HG03108 (cell line): ENCODE results near the gene PDPR.
"Not testable (repeated sequence)": the region's sequence is repeated elsewhere in the genome, so short reads cannot be mapped to it uniquely, and the experiment has no call there.

Experiments used
- ATAC-seq: cut with Tn5 transposase; IDR thresholded peaks from one replicate; pipeline ENCODE4 v1.9.1; 2021; ENCODE audit warnings: moderate library complexity; ENCODE audit not compliant: unreplicated experiment

The PDPR gene

DNA sequence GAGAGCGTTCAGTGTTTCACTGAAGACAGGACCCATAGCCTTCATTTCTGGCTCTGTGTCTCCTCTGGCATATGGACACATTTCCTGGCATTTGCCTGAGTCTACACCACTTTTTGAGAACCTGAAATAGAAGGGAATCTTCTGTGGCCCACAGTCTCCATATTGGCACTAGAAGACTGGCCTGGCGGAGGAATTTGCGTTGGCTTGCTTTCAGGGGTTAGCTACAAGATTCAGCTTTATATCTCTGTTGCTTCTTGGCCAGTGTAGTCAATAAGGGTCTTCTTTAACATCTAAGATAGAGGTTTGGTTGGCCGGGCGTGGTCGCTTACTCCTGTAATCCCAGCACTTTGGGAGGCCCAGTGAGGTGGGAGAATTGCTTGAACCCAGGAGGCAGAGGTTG lies 46.7 kb downstream of the PDPR start:
- no peak for ATAC-seq

DNA sequence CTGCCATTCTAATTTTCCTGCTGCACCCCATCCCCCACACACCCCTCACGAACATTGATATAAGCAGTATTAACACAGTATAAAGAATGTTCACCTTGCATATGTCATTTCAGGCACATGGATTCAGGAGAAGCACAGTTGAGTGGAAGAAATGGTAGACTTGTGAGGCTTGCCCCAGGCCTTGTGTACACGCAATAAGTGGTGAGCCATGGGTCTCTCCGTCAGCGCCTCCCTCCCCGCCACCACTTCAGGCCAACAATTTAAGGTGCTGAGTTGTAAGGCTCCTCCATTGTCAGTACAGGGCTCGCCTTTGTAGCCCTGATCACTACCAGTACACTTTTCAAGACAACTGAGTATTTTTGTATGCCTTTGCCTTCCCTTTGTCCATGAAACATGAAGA lies 47.2 kb downstream of the PDPR start:
- no peak for ATAC-seq

- no peak for ATAC-seq
Measured at GRCh38 chr16:70162041-70162451, 47.9 kb downstream of the PDPR start.

DNA sequence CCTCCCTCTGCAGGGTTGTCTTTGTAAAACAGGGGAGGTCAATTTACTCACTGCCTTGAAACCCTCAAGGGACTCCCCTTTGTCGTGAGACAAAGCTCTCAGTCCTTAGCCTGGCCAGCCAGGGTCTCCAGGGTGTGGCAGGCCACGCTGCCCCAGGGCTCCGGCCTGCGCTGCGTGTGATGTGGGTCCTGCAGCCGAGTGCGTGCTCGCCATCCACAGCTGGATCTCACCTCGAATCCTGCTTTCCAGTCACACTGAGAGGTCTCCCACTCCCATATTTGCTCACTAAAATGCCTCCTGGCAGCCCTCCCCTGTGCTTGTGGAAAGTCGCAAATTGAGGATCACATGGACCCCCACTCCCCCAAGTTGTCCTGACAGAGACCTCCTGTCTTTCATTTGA lies 49.5 kb downstream of the PDPR start:
- no peak for ATAC-seq

GRCh38 chr16:70166688-70167087 lies 52.6 kb downstream of the PDPR start:
- ATAC-seq: not testable (repeated sequence)

- not testable (repeated sequence) for ATAC-seq
Measured at GRCh38 chr16:70173212-70173837, 59.2 kb downstream of the PDPR start, which contains the start of gene CLEC18C. Gene CLEC18C (plus strand): TSS chr16:70173787. CDS start chr16:70174279, 492 bp downstream.

- ATAC-seq: not testable (repeated sequence)
Measured at GRCh38 chr16:70173916-70174315, 59.8 kb downstream of the PDPR start.

GRCh38 chr16:70174387-70174932 lies 60.3 kb downstream of the PDPR start:
- not testable (repeated sequence) for ATAC-seq

DNA sequence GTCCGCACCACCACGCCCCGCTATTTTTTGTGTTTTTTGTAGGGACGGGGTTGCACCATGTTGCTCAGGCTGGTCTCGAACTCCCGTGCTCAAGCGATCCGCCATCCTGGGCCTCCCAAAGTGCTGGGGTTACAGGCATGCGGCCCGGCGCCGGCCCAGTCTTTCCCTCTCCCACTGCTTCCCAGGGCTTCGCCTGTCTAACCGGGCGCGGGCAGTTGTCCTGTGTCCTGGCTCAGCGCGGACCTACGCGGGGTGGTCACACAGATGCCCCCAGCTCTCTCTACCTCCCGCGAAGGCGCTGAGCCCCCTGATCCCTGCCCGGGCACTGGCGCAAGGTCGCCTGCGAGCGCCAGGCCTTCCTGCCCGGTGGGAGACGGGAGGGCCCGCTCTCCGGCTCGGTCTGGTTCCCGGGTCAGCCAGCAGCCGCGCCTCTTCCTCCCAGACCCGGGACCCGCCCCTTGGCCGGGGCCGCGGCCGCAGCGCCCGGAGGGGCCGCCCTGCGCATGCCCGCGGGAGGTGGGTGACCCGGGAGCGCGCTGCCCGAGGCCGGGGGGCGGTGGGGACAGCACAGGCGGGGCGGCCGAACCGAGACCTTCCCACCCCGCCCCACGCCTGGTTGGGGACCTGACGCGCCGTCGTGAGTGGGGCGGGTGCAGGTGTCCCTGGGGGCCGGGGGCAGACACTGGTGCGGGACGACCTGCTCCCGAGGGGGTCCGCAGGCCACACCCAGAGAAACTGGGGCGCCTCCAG lies 73.9 kb downstream of the PDPR start:
- not testable (repeated sequence) for ATAC-seq

DNA sequence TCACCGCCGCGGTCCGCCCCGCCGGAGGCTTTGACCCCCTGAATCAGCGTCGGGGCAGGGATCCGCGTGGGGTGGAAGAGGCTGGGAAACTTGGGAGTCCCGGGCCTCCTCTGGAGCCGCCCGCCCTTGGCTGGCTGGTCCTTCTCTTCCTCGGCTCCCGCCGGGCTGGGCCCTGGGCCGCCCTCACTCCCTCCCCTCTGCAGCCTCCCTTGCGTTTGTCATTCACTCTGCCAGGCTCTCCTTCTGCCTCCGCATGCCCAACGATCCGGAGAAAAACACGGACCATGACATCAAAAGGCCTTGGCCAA lies 74.4 kb downstream of the PDPR start:
- not testable (repeated sequence) for ATAC-seq

GRCh38 chr16:70190574-70190973 lies 76.4 kb downstream of the PDPR start:
- not testable (repeated sequence) for ATAC-seq

- not testable (repeated sequence) for ATAC-seq
Measured at GRCh38 chr16:70196683-70197300, 82.7 kb downstream of the PDPR start.

DNA sequence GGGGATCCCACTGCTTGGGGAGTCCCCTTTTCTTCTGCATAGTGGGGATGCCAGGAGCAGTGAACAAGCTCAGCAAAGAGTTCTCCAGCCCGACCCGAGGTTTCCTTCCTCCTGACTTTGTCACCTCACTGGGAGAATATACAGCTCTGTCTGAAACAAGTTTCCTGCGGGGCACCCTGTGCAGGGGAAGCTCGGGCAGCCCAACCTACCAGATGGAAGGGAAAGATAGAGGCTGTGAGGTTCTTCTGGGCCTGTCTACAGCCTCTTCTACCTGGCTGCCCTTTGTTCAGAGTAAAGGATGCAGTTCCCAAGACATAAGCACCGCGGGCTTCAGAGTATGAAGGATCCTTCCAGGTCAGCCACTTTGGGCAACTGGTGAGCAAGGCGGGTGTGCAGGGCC lies 83.5 kb downstream of the PDPR start:
- not testable (repeated sequence) for ATAC-seq

- ATAC-seq: not testable (repeated sequence)
Measured at GRCh38 chr16:70198230-70198629, 84.1 kb downstream of the PDPR start.

- ATAC-seq: not testable (repeated sequence)
Measured at GRCh38 chr16:70198666-70199065, 84.5 kb downstream of the PDPR start.

DNA sequence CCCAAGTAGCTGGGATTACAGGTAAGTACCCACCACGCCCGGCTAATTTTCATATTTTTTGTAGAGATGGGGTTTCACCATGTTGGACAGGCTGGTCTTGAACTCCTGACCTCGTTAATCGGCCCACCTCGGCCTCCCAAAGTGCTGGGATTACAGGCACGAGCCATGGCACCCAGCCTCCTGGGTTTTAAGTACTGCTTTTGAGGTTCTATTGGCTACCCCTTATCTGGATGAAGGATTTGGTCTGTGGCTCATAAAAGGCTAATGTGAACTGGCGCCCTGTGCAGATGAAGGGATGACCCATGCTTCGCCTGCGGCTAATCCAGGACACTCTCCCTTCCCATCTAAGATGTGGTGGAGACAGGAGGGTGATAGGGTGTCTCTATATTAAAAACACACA lies 85.0 kb downstream of the PDPR start:
- ATAC-seq: not testable (repeated sequence)

DNA sequence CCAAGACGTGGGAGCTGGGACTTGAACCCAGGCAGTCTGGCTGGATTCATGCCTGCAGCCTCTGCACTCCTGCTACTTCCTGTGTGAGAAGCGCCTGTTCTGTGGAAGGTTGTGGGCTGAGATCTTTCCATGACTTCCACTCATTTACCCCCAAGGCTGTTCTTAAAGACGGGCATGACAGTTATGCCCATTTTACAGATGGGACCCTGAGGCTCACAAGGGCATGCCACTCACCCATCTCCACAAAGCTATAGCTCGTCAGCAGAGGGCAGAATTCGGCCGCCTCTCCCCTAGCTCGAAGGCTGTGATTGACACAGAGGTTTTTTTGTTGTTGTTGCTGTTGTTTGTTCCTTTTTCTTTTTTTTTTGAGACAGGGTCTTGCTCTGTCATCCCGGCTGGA lies 85.9 kb downstream of the PDPR start:
- ATAC-seq: not testable (repeated sequence)

DNA sequence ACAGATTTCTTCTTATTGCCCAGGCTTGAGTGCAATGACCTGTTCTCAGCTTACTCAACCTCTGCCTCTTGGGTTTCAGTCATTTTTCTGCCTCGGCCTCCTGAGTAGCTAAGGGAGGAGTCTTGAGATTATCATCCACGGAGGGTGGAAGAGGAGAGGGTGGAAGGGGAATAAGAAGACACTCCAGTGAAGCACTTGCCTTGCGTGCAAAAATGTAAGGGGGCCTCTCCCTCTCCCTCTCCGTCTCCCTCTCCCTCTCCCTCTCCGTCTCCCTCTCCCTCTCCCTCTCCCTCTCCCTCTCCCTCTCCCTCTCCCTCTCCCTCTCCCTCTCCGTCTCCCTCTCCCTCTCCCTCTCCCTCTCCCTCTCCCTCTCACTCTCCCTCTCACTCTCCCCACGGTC lies 89.4 kb downstream of the PDPR start:
- ATAC-seq: not testable (repeated sequence)

DNA sequence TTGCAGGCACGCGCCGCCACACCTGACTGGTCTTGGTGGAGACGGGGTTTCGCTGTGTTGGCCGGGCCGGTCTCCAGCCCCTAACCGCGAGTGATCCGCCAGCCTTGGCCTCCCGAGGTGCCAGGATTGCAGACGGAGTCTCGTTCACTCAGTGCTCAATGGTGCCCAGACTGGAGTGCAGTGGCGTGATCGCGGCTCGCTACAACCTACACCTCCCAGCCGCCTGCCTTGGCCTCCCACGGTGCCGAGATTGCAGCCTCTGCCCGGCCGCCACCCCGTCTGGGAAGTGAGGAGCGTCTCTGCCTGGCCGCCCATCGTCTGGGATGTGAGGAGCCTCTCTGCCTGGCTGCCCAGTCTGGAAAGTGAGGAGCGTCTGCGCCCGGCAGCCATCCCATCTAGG lies 89.9 kb downstream of the PDPR start:
- ATAC-seq: not testable (repeated sequence)

- ATAC-seq: not testable (repeated sequence)
Measured at GRCh38 chr16:70204668-70205405, 90.7 kb downstream of the PDPR start.

- not testable (repeated sequence) for ATAC-seq
Measured at GRCh38 chr16:70206382-70206781, 92.2 kb downstream of the PDPR start.
